MM.1S (cell line): ENCODE data around the gene KCNJ6.

Source experiments
- CTCF ChIP-seq: fragments of 300-600 bp; sonication (generic); IDR thresholded peaks from 2 replicates; pipeline ENCODE4 v1.5.1; 2016; ENCODE audit warnings: antibody characterized with exemption, low read length, mixed read lengths
- EZH2 ChIP-seq: fragments of 300-600 bp; sonication (generic); optimal IDR thresholded peaks from 2 replicates; pipeline ENCODE3; 2017; ENCODE audit warnings: low read depth, mild to moderate bottlenecking, antibody characterized with exemption, low read length, mixed read lengths
- EZH2phosphoT487 ChIP-seq: fragments of 300-600 bp; sonication (generic); IDR thresholded peaks from 2 replicates; pipeline ENCODE4 v1.6.1; 2018; ENCODE audit warnings: antibody characterized with exemption, low read length

- no peak for TF ChIP-seq EZH2
- TF ChIP-seq CTCF: no peak
- TF ChIP-seq EZH2phosphoT487: no peak
Observed at GRCh38 chr21:37753122-37753599, 163.1 kb downstream of the KCNJ6 start.
